ENCODE data around the gene PRELID2. TPM values are rescaled to one million over a fixed set of nuclear protein-coding genes. Genes with fewer than 3 reads are reported as not detected.
"Not testable (repeated sequence)": the region's sequence is repeated elsewhere in the genome, so short reads cannot be mapped to it uniquely, and the experiment has no call there.

The PRELID2 gene
- polyA plus RNA-seq, 6 donors from 2014 or later = 2.8 to 5.3 (median 4.2) TPM

- no peaks in the 10 kb centered on the region for H3K9me3 Mint-ChIP-seq
- no peak overlapping the region for H3K4me3 Mint-ChIP-seq
- H3K27ac Mint-ChIP-seq = no peak overlapping the region
- ATAC-seq (ENCODE audit: low read depth in 2 of 2) (no peak), DNase-seq (no peak)
- peaks cover 0 to 16% (median 3%) of the 10 kb centered on the region in 3 donors for H3K27me3 Mint-ChIP-seq
- no peaks in the 10 kb centered on the region for H3K36me3 Mint-ChIP-seq
- peaks cover 5 to 11% (median 9%) of the 10 kb centered on the region in 3 donors for H3K4me1 Mint-ChIP-seq
These were observed 19.6 kb upstream of the PRELID2 start for GRCh38 chr5:145854651-145855258.

GRCh38 chr5:145853781-145854376, 18.7 kb upstream of the PRELID2 start:
- Mint-ChIP-seq H3K36me3 (no peaks in the 10 kb centered on the region), H3K9me3 (peaks cover 0 to 6% (median 3%) of the 10 kb centered on the region in 7 donors), H3K27me3 (peaks cover 0 to 23% (median 8%) of the 10 kb centered on the region in 3 donors), H3K27ac (no peak overlapping the region), H3K4me3 (no peak overlapping the region), H3K4me1 (peaks cover 5 to 11% (median 9%) of the 10 kb centered on the region in 3 donors)
- DNase-seq = no peak
- no peak for ATAC-seq (ENCODE audit: low read depth in 2 of 2)

GRCh38 chr5:145852990-145853389, 17.8 kb upstream of the PRELID2 start:
- DNase-seq (no peak), ATAC-seq (ENCODE audit: low read depth in 2 of 2) (no peak)
- H3K4me3 Mint-ChIP-seq = no peak overlapping the region
- no peak overlapping the region for H3K27ac Mint-ChIP-seq
- H3K9me3 Mint-ChIP-seq = peaks cover 0 to 6% (median 3%) of the 10 kb centered on the region in 7 donors
- H3K36me3 Mint-ChIP-seq = no peaks in the 10 kb centered on the region
- peaks cover 5 to 11% (median 9%) of the 10 kb centered on the region in 3 donors for H3K4me1 Mint-ChIP-seq
- peaks cover 0 to 24% (median 10%) of the 10 kb centered on the region in 3 donors for H3K27me3 Mint-ChIP-seq

GRCh38 chr5:145848854-145849253, 13.7 kb upstream of the PRELID2 start:
- Mint-ChIP-seq H3K4me1 (no peaks in the 10 kb centered on the region), H3K36me3 (no peaks in the 10 kb centered on the region), H3K4me3 (no peak overlapping the region), H3K27ac (no peak overlapping the region), H3K27me3 (peaks cover 4 to 25% (median 19%) of the 10 kb centered on the region in 3 donors), H3K9me3 (peaks cover 0 to 6% (median 3%) of the 10 kb centered on the region in 7 donors)
- ATAC-seq (ENCODE audit: low read depth in 2 of 2) = no peak
- DNase-seq = no peak

GRCh38 chr5:145847499-145848497, 12.7 kb upstream of the PRELID2 start:
- DNase-seq (no peak), ATAC-seq (ENCODE audit: low read depth in 2 of 2) (no peak)
- Mint-ChIP-seq H3K9me3 (peaks cover 0 to 6% (median 3%) of the 10 kb centered on the region in 7 donors), H3K36me3 (no peaks in the 10 kb centered on the region), H3K27ac (peak overlapping the region in 1 of 6 donors; percentile 18), H3K4me3 (no peak overlapping the region), H3K27me3 (peaks cover 4 to 31% (median 27%) of the 10 kb centered on the region in 3 donors), H3K4me1 (no peaks in the 10 kb centered on the region)

GRCh38 chr5:145846081-145846480, 10.9 kb upstream of the PRELID2 start:
- Mint-ChIP-seq H3K9me3 (peaks cover 0 to 6% (median 3%) of the 10 kb centered on the region in 7 donors), H3K27me3 (peaks cover 4 to 42% (median 31%) of the 10 kb centered on the region in 3 donors), H3K4me3 (no peak overlapping the region), H3K27ac (no peak overlapping the region), H3K4me1 (no peaks in the 10 kb centered on the region), H3K36me3 (no peaks in the 10 kb centered on the region)
- DNase-seq = no peak
- ATAC-seq (ENCODE audit: low read depth in 2 of 2) = no peak

GRCh38 chr5:145841299-145841698, 6.2 kb upstream of the PRELID2 start:
- no peak overlapping the region for H3K4me3 Mint-ChIP-seq
- H3K36me3 Mint-ChIP-seq = no peaks in the 10 kb centered on the region
- H3K27ac Mint-ChIP-seq = no peak overlapping the region
- DNase-seq (no peak), ATAC-seq (ENCODE audit: low read depth in 2 of 2) (no peak)
- peaks cover 10 to 28% (median 12%) of the 10 kb centered on the region in 3 donors for H3K27me3 Mint-ChIP-seq
- H3K4me1 Mint-ChIP-seq = peaks cover 0 to 4% (median 2%) of the 10 kb centered on the region in 3 donors
- no peaks in the 10 kb centered on the region for H3K9me3 Mint-ChIP-seq

- no peaks in the 10 kb centered on the region for H3K36me3 Mint-ChIP-seq
- no peak overlapping the region for H3K4me3 Mint-ChIP-seq
- H3K4me1 Mint-ChIP-seq = peaks cover 0 to 8% (median 4%) of the 10 kb centered on the region in 3 donors
- no peak overlapping the region for H3K27ac Mint-ChIP-seq
- ATAC-seq (ENCODE audit: low read depth in 2 of 2) (no peak), DNase-seq (no peak)
- H3K9me3 Mint-ChIP-seq = no peaks in the 10 kb centered on the region
- peaks cover 7 to 28% (median 10%) of the 10 kb centered on the region in 3 donors for H3K27me3 Mint-ChIP-seq
These were observed 5.5 kb upstream of the PRELID2 start for GRCh38 chr5:145840458-145841132.

GRCh38 chr5:145838276-145838675, 3.1 kb upstream of the PRELID2 start:
- Mint-ChIP-seq H3K27me3 (peaks cover 2 to 24% (median 6%) of the 10 kb centered on the region in 3 donors), H3K4me1 (peaks cover 6 to 18% (median 12%) of the 10 kb centered on the region in 3 donors), H3K9me3 (no peaks in the 10 kb centered on the region), H3K27ac (no peak overlapping the region), H3K4me3 (no peak overlapping the region), H3K36me3 (no peaks in the 10 kb centered on the region)
- ATAC-seq (ENCODE audit: low read depth in 2 of 2) = no peak
- no peak for DNase-seq

GRCh38 chr5:145836241-145836640, 1.1 kb upstream of the PRELID2 start:
- DNase-seq; ATAC-seq (ENCODE audit: low read depth in 2 of 2); H3K9me3 Mint-ChIP-seq; H3K27me3 Mint-ChIP-seq; H3K36me3 Mint-ChIP-seq; H3K27ac Mint-ChIP-seq: not testable (repeated sequence)
- Mint-ChIP-seq H3K4me1 (peaks cover 6 to 18% (median 12%) of the 10 kb centered on the region in 3 donors), H3K4me3 (peak overlapping the region; percentile 38 to 90 (median 74))

- Mint-ChIP-seq H3K36me3 (no peaks in the 10 kb centered on the region), H3K27ac (peak overlapping the region in 1 of 6 donors; percentile 7), H3K27me3 (peaks cover 0 to 6% (median 2%) of the 10 kb centered on the region in 3 donors), H3K4me1 (peaks cover 6 to 18% (median 12%) of the 10 kb centered on the region in 3 donors), H3K4me3 (peak overlapping the region; percentile 72 to 90 (median 85)), H3K9me3 (no peaks in the 10 kb centered on the region)
- ATAC-seq (ENCODE audit: low read depth in 2 of 2) (no peak), DNase-seq (no peak)
These were observed 702 bp upstream of the PRELID2 start for GRCh38 chr5:145835848-145836239.

- DNase-seq = no peak
- Mint-ChIP-seq H3K27ac (peak overlapping the region in 4 of 6 donors; percentile 6 to 43 (median 7)), H3K9me3 (no peaks in the 10 kb centered on the region), H3K27me3 (no peaks in the 10 kb centered on the region), H3K4me1 (peaks cover 6 to 18% (median 12%) of the 10 kb centered on the region in 3 donors), H3K36me3 (no peaks in the 10 kb centered on the region), H3K4me3 (peak overlapping the region; percentile 72 to 90 (median 85))
- ATAC-seq (ENCODE audit: low read depth in 2 of 2) = no peak
These were observed 607 bp downstream of the PRELID2 start for GRCh38 chr5:145834554-145834916.

All from naive B cell (primary cell).